ENCODE data around the gene PRSS56.

PRSS56 gene

DNA sequence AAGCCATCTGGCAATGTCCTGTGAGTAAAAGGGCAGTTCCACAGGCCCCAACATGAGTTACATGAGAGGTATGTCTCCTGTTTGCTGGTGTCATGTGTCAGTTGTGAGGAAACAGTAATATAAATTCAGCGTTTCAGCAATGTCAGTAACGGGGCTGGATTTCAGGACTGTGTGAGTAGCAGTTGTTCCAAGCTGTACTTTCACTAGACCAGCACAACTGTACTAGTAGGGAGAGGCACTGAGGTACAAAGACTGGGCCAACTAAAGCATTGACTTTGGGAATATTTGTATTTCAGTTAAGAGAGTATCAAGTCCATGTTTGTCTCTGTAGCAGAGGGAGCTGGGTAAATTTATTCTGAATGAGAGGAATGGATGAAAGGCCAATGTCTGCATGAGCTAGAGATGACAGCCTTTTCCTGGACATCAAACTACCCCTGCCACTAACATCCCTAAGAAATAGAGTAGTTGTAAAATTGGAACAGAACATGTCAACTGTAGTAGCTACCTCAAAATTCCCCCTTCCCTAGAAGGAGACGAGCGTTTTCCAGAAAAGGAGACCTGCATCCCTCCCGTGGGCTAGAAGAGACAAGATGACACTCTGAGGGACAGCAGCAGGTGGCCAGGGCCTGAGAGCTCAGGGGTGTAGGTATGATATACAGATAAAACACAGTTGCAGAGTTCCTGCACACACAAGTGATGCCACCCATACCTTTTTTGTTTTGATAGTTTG, 54.7 kb downstream of the PRSS56 start:
- no peak for DNase-seq
